Posterior vena cava (tissue), 2 donors: ENCODE results near the gene IFNAR2. TPM values are rescaled to one million over a fixed set of nuclear protein-coding genes. Genes with fewer than 3 reads are reported as not detected.

Experiments used
- total RNA-seq, 2 donors: library from RNA; stranded (reverse); fragmentation: NEBNext Ultra II Directional; extraction: Animal tissue kit (Norgen Biotek cat#: 25700); gene quantifications; one replicate each; pipeline ENCODE4 v1.2.1, GENCODE V29; 2021
- donor health status: DM: yes; HTN: yes; CAD: no.
- donor health status: DM: yes; HTN: yes; CAD: no.

The IFNAR2 gene
- total RNA-seq, 2 donors from 2014 or later, result 26.7 to 31.3 TPM

Other genes with a start within 250 kb of the IFNAR2 start
- not detected for gene OLIG2, start 204.0 kb upstream of the IFNAR2 start, total RNA-seq
- gene OLIG1, start 159.8 kb upstream of the IFNAR2 start, total RNA-seq, result not detected
- gene IL10RB, start 36.4 kb downstream of the IFNAR2 start, total RNA-seq, result 10 to 100 TPM; 19.8 to 22.4 TPM
- gene IFNAR1, start 95.0 kb downstream of the IFNAR2 start, total RNA-seq, result 10 to 100 TPM; 38.5 to 46.2 TPM
- 10 to 100 TPM; 50.2 to 51.0 TPM for gene IFNGR2, start 173.5 kb downstream of the IFNAR2 start, total RNA-seq